Panc1 (cell line): ENCODE data around the gene ZBTB7C. TPM values are rescaled to one million over a fixed set of nuclear protein-coding genes. Genes with fewer than 3 reads are reported as not detected.

Experiments
- ATAC-seq: fragments of 200-7000 bp; cut with Tn5 transposase; 2 replicates; pipeline ENCODE4 v1.9.1; 2020; ENCODE audit warnings: mild to moderate bottlenecking, moderate library complexity
- BruUV-seq: library from RNA; stranded (reverse); fragments of 400-500 nt; replicated peaks from 2 replicates; lab custom pipeline; 2021; lab: Mats Ljungman, UMichigan
- CTCF ChIA-PET: fragments of 300-600 bp; sonication (Branson Sonifier 250); formaldehyde crosslinking; loops from one replicate; lab custom pipeline; 2022; ENCODE audit warnings: antibody characterized with exemption; lab: Charles Lee
- POLR2A ChIA-PET: fragments of 300-600 bp; sonication (Branson Sonifier 250); formaldehyde crosslinking; loops from one replicate; lab custom pipeline; 2022; ENCODE audit warnings: antibody characterized with exemption; lab: Charles Lee
- DNase-seq: peaks from one replicate; pipeline ENCODE4 v3.0.0-alpha.2; 2010; ENCODE audit warnings: low read depth, low spot score
- H3K27ac ChIP-seq: 2 replicates; pipeline ENCODE4 v1.5.1; 2011; ENCODE audit warnings: mild to moderate bottlenecking, low read length, inconsistent platforms
- H3K27me3 ChIP-seq: fragments of 200-500 bp; sonication (Bioruptor generic); 2 replicates; pipeline ENCODE4 v1.6.0; 2014; ENCODE audit warnings: low read length, inconsistent platforms; ENCODE audit not compliant: control insufficient read depth, insufficient read depth
- H3K36me3 ChIP-seq: fragments of 200-500 bp; sonication (Bioruptor generic); 2 replicates; pipeline ENCODE4 v1.5.1; 2014; ENCODE audit warnings: inconsistent platforms, mild to moderate bottlenecking, low read length, moderate library complexity; ENCODE audit not compliant: control insufficient read depth, insufficient read depth
- H3K4me1 ChIP-seq: 2 replicates; pipeline ENCODE4 v1.5.1; 2011; ENCODE audit warnings: inconsistent platforms, mild to moderate bottlenecking, low read length, moderate library complexity; ENCODE audit not compliant: control insufficient read depth, insufficient read depth
- H3K4me3 ChIP-seq, 2 experiments: 2 replicates each; pipeline ENCODE4 v1.5.1; 2011 to 2012; ENCODE audit warnings: low read depth in 2 of 2, low read length in 2 of 2, mild to moderate bottlenecking in 2 of 2, inconsistent platforms in 1 of 2, moderate library complexity in 1 of 2
- H3K9me3 ChIP-seq: fragments of 200-500 bp; sonication (Bioruptor generic); 2 replicates; pipeline ENCODE4 v1.5.1; 2014; ENCODE audit warnings: low read depth, mild to moderate bottlenecking, inconsistent platforms, low read length, moderate library complexity; ENCODE audit not compliant: control insufficient read depth, insufficient read depth
- CTCF ChIP-seq: fragments of 450-650 bp; IDR thresholded peaks from 2 replicates; pipeline ENCODE4 v1.5.1; 2017; ENCODE audit warnings: mild to moderate bottlenecking
- POLR2AphosphoS5 ChIP-seq: IDR thresholded peaks from 2 replicates; pipeline ENCODE4 v1.6.1; 2012; ENCODE audit warnings: mild to moderate bottlenecking, low read depth, low read length, moderate library complexity
- REST ChIP-seq, 2 experiments: IDR thresholded peaks; 2 replicates each; pipeline ENCODE4 v1.6.1; 2011 to 2012; ENCODE audit warnings: low read depth in 2 of 2, control low read depth in 1 of 2, low read length in 1 of 2, mild to moderate bottlenecking in 1 of 2, moderate library complexity in 1 of 2; ENCODE audit not compliant: insufficient read depth in 1 of 2
- SIN3A ChIP-seq: IDR thresholded peaks from 2 replicates; pipeline ENCODE4 v1.6.1; 2012; ENCODE audit warnings: low read depth, mild to moderate bottlenecking, low read length, moderate library complexity, borderline replicate concordance; ENCODE audit not compliant: insufficient read depth
- TCF7L2 ChIP-seq: IDR thresholded peaks from 2 replicates; pipeline ENCODE4 v1.6.1; 2011; ENCODE audit warnings: mild to moderate bottlenecking, low read depth, low read length, inconsistent platforms
- in situ Hi-C: cut with HindIII; loops from 2 replicates; pipeline ENCODE4 v1.10.0; 2016; ENCODE audit warnings: low sequenced_read_pairs, low pct_unique_long_range_greater_than_20kb
- intact Hi-C: fragments of 100-400 bp; cut with micrococcal nuclease; formaldehyde crosslinking; loops from one replicate; pipeline ENCODE4 v1.10.0; 2022; ENCODE audit not compliant: unreplicated experiment
- total RNA-seq: library from RNA; stranded (reverse); gene quantifications from one replicate; pipeline ENCODE4 v1.2.1, GENCODE V29; 2021; ENCODE audit not compliant: unreplicated experiment

Gene ZBTB7C
- total RNA-seq, 1 experiment from 2014 or later, result 0.03 TPM

GRCh38 chr18:48110797-48111196 lies 298.4 kb downstream of the ZBTB7C start:
- H3K36me3 ChIP-seq, result no peaks in the 10 kb centered on the region
- DNase-seq (no peak), ATAC-seq (no peak)
- intact Hi-C loops, result no loop called here
- POLR2A ChIA-PET, result no interaction called here
- no peaks in the 10 kb centered on the region for H3K27me3 ChIP-seq
- TF ChIP-seq POLR2AphosphoS5 (no peak), TCF7L2 (no peak), REST (IDR thresholded peaks at IDR 0.05; ENCODE audit: insufficient read depth in 1 of 2, low read depth in 2 of 2, low read length in 1 of 2) (no peak), SIN3A (no peak), CTCF (no peak)
- in situ Hi-C loops, result no loop called here
- H3K4me1 ChIP-seq, result no peaks in the 10 kb centered on the region
- H3K27ac ChIP-seq, result no peak overlapping the region
- CTCF ChIA-PET, result no interaction called here
- BruUV-seq, result no TSS peak
- no peak overlapping the region for H3K4me3 ChIP-seq
- H3K9me3 ChIP-seq, result no peaks in the 10 kb centered on the region

GRCh38 chr18:48109961-48110493 lies 299.2 kb downstream of the ZBTB7C start:
- Histone ChIP-seq H3K4me3 (no peak overlapping the region), H3K36me3 (no peaks in the 10 kb centered on the region), H3K27ac (no peak overlapping the region), H3K27me3 (no peaks in the 10 kb centered on the region), H3K4me1 (no peaks in the 10 kb centered on the region), H3K9me3 (no peaks in the 10 kb centered on the region)
- CTCF ChIA-PET, result no interaction called here
- POLR2A ChIA-PET, result no interaction called here
- BruUV-seq, result no TSS peak
- ATAC-seq, result no peak
- TF ChIP-seq SIN3A, result no peak
- TF ChIP-seq POLR2AphosphoS5, result no peak
- no peak for TF ChIP-seq REST (IDR thresholded peaks at IDR 0.05; ENCODE audit: insufficient read depth in 1 of 2, low read depth in 2 of 2, low read length in 1 of 2)
- TF ChIP-seq TCF7L2, result no peak
- no peak for TF ChIP-seq CTCF
- in situ Hi-C loops (no loop called here), intact Hi-C loops (no loop called here)
- no peak for DNase-seq
